K562 treated with DMSO at 1 percent for 48 hours (cell line): ENCODE data around the gene LDLRAD3. TPM values are rescaled to one million over a fixed set of nuclear protein-coding genes. Genes with fewer than 3 reads are reported as not detected.

Experiments
- total RNA-seq: library from RNA; unstranded; fragments of 300-600 nt; gene quantifications from 2 replicates; pipeline ENCODE4 v1.2.3, GENCODE V29; 2022; ENCODE audit warnings: low replicate concordance; ENCODE audit errors: extremely low read depth

LDLRAD3 gene, protein sequence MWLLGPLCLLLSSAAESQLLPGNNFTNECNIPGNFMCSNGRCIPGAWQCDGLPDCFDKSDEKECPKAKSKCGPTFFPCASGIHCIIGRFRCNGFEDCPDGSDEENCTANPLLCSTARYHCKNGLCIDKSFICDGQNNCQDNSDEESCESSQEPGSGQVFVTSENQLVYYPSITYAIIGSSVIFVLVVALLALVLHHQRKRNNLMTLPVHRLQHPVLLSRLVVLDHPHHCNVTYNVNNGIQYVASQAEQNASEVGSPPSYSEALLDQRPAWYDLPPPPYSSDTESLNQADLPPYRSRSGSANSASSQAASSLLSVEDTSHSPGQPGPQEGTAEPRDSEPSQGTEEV
- total RNA-seq: not detected in 2 replicates

GRCh38 chr11:35943713-35944502 lies at the start of gene LDLRAD3:
LDLRAD3 (plus strand) TSS chr11:35944062; CDS start chr11:35944099, 37 bp downstream.

